OCI-LY3 (cell line): ENCODE data around the gene FAM162B.

ENCODE experiments used
- CTCF ChIP-seq: fragments of 200-600, 300-600 bp; sonication (generic); IDR thresholded peaks from 2 replicates; pipeline ENCODE4 v1.5.1; 2014; ENCODE audit warnings: antibody characterized with exemption, low read length, low read depth
- EZH2phosphoT487 ChIP-seq: fragments of 200-600 bp; shearing (Covaris generic); IDR thresholded peaks from 2 replicates; pipeline ENCODE4 v1.6.1; 2018; ENCODE audit warnings: antibody characterized with exemption, mixed run types, low read depth

- no peak for TF ChIP-seq CTCF
- no peak for TF ChIP-seq EZH2phosphoT487
Measured at GRCh38 chr6:116772450-116772849, 6.9 kb upstream of the FAM162B start.
